H9 (cell line): Measurements from ENCODE around the gene ZNF593. TPM values are rescaled to one million over a fixed set of nuclear protein-coding genes. Genes with fewer than 3 reads are reported as not detected.

ENCODE experiments used
- DNase-seq: peaks from one replicate; pipeline ENCODE4 v3.0.0-alpha.2; 2017
- H2AFZ ChIP-seq: one replicate; pipeline ENCODE4 v1.6.1; 2013; ENCODE audit warnings: mild to moderate bottlenecking, low read length, control low read depth, moderate library complexity
- H2AK5ac ChIP-seq: 2 replicates; pipeline ENCODE4 v1.6.1; 2013; ENCODE audit warnings: low read length, control low read depth, mixed read lengths; ENCODE audit not compliant: insufficient read length
- H2BK120ac ChIP-seq: one replicate; pipeline ENCODE4 v1.6.1; 2013; ENCODE audit warnings: low read depth, mild to moderate bottlenecking, low read length, control low read depth, inconsistent platforms; ENCODE audit not compliant: poor library complexity, severe bottlenecking
- H2BK12ac ChIP-seq: 2 replicates; pipeline ENCODE4 v1.6.1; 2013; ENCODE audit warnings: low read length, control low read depth, mixed read lengths, low read depth; ENCODE audit not compliant: insufficient read length
- H2BK15ac ChIP-seq: 2 replicates; pipeline ENCODE4 v1.6.1; 2013; ENCODE audit warnings: low read depth, low read length, control low read depth
- H2BK20ac ChIP-seq: one replicate; pipeline ENCODE4 v1.6.1; 2013; ENCODE audit warnings: low read depth, mild to moderate bottlenecking, low read length, control low read depth, inconsistent platforms; ENCODE audit not compliant: poor library complexity, severe bottlenecking
- H2BK5ac ChIP-seq: 2 replicates; pipeline ENCODE4 v1.6.1; 2013; ENCODE audit warnings: low read length, control low read depth, mixed read lengths; ENCODE audit not compliant: insufficient read length
- H3K14ac ChIP-seq: 2 replicates; pipeline ENCODE4 v1.6.1; 2013; ENCODE audit warnings: low read length, control low read depth; ENCODE audit not compliant: insufficient read depth
- H3K18ac ChIP-seq: 2 replicates; pipeline ENCODE4 v1.6.1; 2013; ENCODE audit warnings: low read depth, mild to moderate bottlenecking, mixed read lengths, low read length, control low read depth; ENCODE audit not compliant: insufficient read length
- H3K23ac ChIP-seq: 2 replicates; pipeline ENCODE4 v1.6.1; 2013; ENCODE audit warnings: low read length, control low read depth, mixed read lengths, low read depth; ENCODE audit not compliant: insufficient read length
- H3K23me2 ChIP-seq: 2 replicates; pipeline ENCODE4 v1.6.1; 2013; ENCODE audit warnings: low read depth, mild to moderate bottlenecking, mixed read lengths, low read length, control low read depth; ENCODE audit not compliant: insufficient read length, poor library complexity, severe bottlenecking
- H3K27ac ChIP-seq: 2 replicates; pipeline ENCODE4 v1.5.1; 2013; ENCODE audit warnings: low read length, control low read depth, mixed read lengths, low read depth; ENCODE audit not compliant: insufficient read length
- H3K27me3 ChIP-seq: 2 replicates; pipeline ENCODE4 v1.6.1; 2013; ENCODE audit warnings: low read length, control low read depth, inconsistent platforms; ENCODE audit not compliant: insufficient read depth
- H3K4ac ChIP-seq: 2 replicates; pipeline ENCODE4 v1.6.1; 2013; ENCODE audit warnings: low read depth, mild to moderate bottlenecking, control low read depth, inconsistent platforms, low read length, moderate library complexity
- H3K4me1 ChIP-seq: 2 replicates; pipeline ENCODE4 v1.6.1; 2013; ENCODE audit warnings: low read length, control low read depth, inconsistent platforms; ENCODE audit not compliant: insufficient read depth
- H3K4me2 ChIP-seq: 2 replicates; pipeline ENCODE4 v1.6.1; 2013; ENCODE audit warnings: low read length, control low read depth, mixed read lengths; ENCODE audit not compliant: insufficient read length, insufficient read depth
- H3K56ac ChIP-seq: 2 replicates; pipeline ENCODE4 v1.6.1; 2013; ENCODE audit warnings: low read depth, mild to moderate bottlenecking, mixed read lengths, low read length, control low read depth; ENCODE audit not compliant: insufficient read length
- H3K79me1 ChIP-seq: 2 replicates; pipeline ENCODE4 v1.6.1; 2013; ENCODE audit warnings: low read depth, mild to moderate bottlenecking, moderate library complexity, low read length, control low read depth, inconsistent platforms; ENCODE audit not compliant: insufficient read depth, poor library complexity, severe bottlenecking
- H3K79me2 ChIP-seq: 2 replicates; pipeline ENCODE4 v1.6.1; 2013; ENCODE audit warnings: low read length, control low read depth, inconsistent platforms; ENCODE audit not compliant: insufficient read depth
- H3K9ac ChIP-seq: 2 replicates; pipeline ENCODE4 v1.6.1; 2013; ENCODE audit warnings: low read length, control low read depth, mixed read lengths; ENCODE audit not compliant: insufficient read length; ENCODE audit errors: extremely low read depth
- H3K9me3 ChIP-seq: one replicate; pipeline ENCODE4 v1.6.1; 2013; ENCODE audit warnings: low read depth, low read length, inconsistent platforms; ENCODE audit not compliant: control insufficient read depth
- H3T11ph ChIP-seq: one replicate; pipeline ENCODE4 v1.6.1; 2013; ENCODE audit warnings: mild to moderate bottlenecking, low read length, control low read depth, inconsistent platforms
- H4K20me1 ChIP-seq: one replicate; pipeline ENCODE4 v1.6.1; 2013; ENCODE audit not compliant: control insufficient read depth, insufficient read length, insufficient read depth
- H4K5ac ChIP-seq: 2 replicates; pipeline ENCODE4 v1.6.1; 2013; ENCODE audit warnings: low read depth, mild to moderate bottlenecking, mixed read lengths, low read length, control low read depth; ENCODE audit not compliant: insufficient read length
- H4K8ac ChIP-seq: replicated peaks from 2 replicates; pipeline ENCODE4 v1.6.1; 2013; ENCODE audit warnings: low read length, control low read depth, mixed read lengths, low read depth; ENCODE audit not compliant: insufficient read length
- H4K91ac ChIP-seq: 2 replicates; pipeline ENCODE4 v1.6.1; 2013; ENCODE audit warnings: low read depth, mild to moderate bottlenecking, moderate library complexity, mixed read lengths, low read length, control low read depth; ENCODE audit not compliant: insufficient read length
- H3K27ac Mint-ChIP-seq, 3 experiments: 2 replicates in 2 of 3; 3 replicates in 1 of 3; pipeline ENCODE4 v1.8.0; 2020 to 2021; ENCODE audit warnings: mixed read lengths in 3 of 3, mild to moderate bottlenecking in 1 of 3, moderate library complexity in 1 of 3
- H3K27me3 Mint-ChIP-seq: 2 replicates; pipeline ENCODE4 v1.8.0; 2021; ENCODE audit warnings: low read depth, mild to moderate bottlenecking, moderate library complexity, mixed read lengths
- H3K36me3 Mint-ChIP-seq, 3 experiments: 2 replicates in 2 of 3; 3 replicates in 1 of 3; pipeline ENCODE4 v1.8.0; 2020 to 2021; ENCODE audit warnings: low read depth in 3 of 3, mixed read lengths in 3 of 3; ENCODE audit not compliant: insufficient read depth in 1 of 3
- H3K4me1 Mint-ChIP-seq, 2 experiments: 2 replicates each; pipeline ENCODE4 v1.8.0; 2020; ENCODE audit warnings: mixed read lengths in 2 of 2
- H3K4me3 Mint-ChIP-seq, 2 experiments: 2 replicates in 1 of 2; 3 replicates in 1 of 2; pipeline ENCODE4 v1.8.0; 2020 to 2021; ENCODE audit warnings: mild to moderate bottlenecking in 2 of 2, mixed read lengths in 2 of 2, moderate library complexity in 1 of 2
- H3K9me3 Mint-ChIP-seq, 2 experiments: 2 replicates in 1 of 2; 3 replicates in 1 of 2; pipeline ENCODE4 v1.8.0; 2020; ENCODE audit warnings: mild to moderate bottlenecking in 2 of 2, mixed read lengths in 2 of 2, moderate library complexity in 1 of 2
- WGBS: extraction: QIAGEN DNeasy Blood & Tissue Kit; methylation state at CpG from one replicate; pipeline ENCODE4 v1.1.7; 2013; ENCODE audit warnings: missing lambda C conversion rate, low lambda C conversion rate, mixed read lengths; ENCODE audit not compliant: insufficient read length; ENCODE audit errors: extremely low coverage; 5-methylcytosine and 5-hydroxymethylcytosine counted together
- total RNA-seq: library from RNA; stranded (reverse); gene quantifications from 2 replicates; pipeline ENCODE4 v1.2.1, GENCODE V29; 2021
- TF ChIP-seq, protein P1 (sequence below): fragments of 200-600 bp; sonication (generic); conservative IDR thresholded peaks from 3 replicates; pipeline ENCODE4 v1.8.0; 2021; ENCODE audit warnings: antibody characterized with exemption, mild to moderate bottlenecking

Gene ZNF593
- total RNA-seq, 1 experiment from 2014 or later, result 48.2 TPM

DNA sequence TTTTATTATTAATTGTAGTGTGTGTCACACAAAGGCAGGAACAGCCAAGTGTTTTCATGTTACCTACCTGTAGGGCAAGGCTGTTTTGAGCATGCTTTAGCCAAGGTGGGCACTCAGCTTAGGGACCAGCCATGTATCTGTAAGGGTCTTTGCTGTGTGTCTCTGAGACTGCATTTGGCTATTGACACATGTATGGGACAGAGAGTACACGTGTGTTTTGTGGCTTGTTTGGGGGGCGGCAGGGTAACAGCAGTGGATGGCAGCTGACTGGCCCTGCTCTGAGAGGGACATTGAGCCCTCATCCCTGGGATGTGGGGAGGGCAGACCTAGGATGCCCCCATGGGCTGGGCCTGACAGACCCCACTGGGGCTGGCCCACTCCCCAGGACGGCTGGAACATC lies 27.6 kb downstream of the ZNF593 start:
- Histone ChIP-seq H3K79me2 (no peaks in the 10 kb centered on the region), H3K23ac (no peak overlapping the region), H4K20me1 (no peaks in the 10 kb centered on the region), H2BK120ac (no peak overlapping the region), H3T11ph (no peak overlapping the region), H2BK20ac (no peak overlapping the region), H3K4me2 (no peak overlapping the region), H3K14ac (no peak overlapping the region), H2BK5ac (no peak overlapping the region), H3K18ac (no peak overlapping the region), H3K56ac (no peak overlapping the region), H3K27ac (no peak overlapping the region), H4K91ac (no peak overlapping the region), H3K23me2 (no peaks in the 10 kb centered on the region), H3K79me1 (no peaks in the 10 kb centered on the region), H2BK15ac (no peak overlapping the region), H2AK5ac (no peak overlapping the region), H2AFZ (no peak overlapping the region), H3K4ac (no peak overlapping the region), H3K4me1 (no peaks in the 10 kb centered on the region), H3K27me3 (no peaks in the 10 kb centered on the region), H3K9ac (no peak overlapping the region), H4K8ac (no peak overlapping the region), H3K9me3 (no peaks in the 10 kb centered on the region), H4K5ac (no peak overlapping the region), H2BK12ac (no peak overlapping the region)
- no peaks in the 10 kb centered on the region for H3K9me3 Mint-ChIP-seq
- no CpG with 5 or more reads among the region's 3 CpGs for WGBS
- peaks cover 10% of the 10 kb centered on the region for H3K27me3 Mint-ChIP-seq
- TF ChIP-seq, protein P1, sequence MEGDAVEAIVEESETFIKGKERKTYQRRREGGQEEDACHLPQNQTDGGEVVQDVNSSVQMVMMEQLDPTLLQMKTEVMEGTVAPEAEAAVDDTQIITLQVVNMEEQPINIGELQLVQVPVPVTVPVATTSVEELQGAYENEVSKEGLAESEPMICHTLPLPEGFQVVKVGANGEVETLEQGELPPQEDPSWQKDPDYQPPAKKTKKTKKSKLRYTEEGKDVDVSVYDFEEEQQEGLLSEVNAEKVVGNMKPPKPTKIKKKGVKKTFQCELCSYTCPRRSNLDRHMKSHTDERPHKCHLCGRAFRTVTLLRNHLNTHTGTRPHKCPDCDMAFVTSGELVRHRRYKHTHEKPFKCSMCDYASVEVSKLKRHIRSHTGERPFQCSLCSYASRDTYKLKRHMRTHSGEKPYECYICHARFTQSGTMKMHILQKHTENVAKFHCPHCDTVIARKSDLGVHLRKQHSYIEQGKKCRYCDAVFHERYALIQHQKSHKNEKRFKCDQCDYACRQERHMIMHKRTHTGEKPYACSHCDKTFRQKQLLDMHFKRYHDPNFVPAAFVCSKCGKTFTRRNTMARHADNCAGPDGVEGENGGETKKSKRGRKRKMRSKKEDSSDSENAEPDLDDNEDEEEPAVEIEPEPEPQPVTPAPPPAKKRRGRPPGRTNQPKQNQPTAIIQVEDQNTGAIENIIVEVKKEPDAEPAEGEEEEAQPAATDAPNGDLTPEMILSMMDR, result no peak
- peak overlapping the region in 1 of 3 experiments; percentile 27; a peak in 2 of 7 replicates for H3K27ac Mint-ChIP-seq
- no peaks in the 10 kb centered on the region for H3K36me3 Mint-ChIP-seq
- H3K4me3 Mint-ChIP-seq, result no peak overlapping the region
- peaks cover 22 to 28% of the 10 kb centered on the region in 2 experiments for H3K4me1 Mint-ChIP-seq
- DNase-seq, result no peak
